ENCODE measurements around the gene AGO3. TPM values are rescaled to one million over a fixed set of nuclear protein-coding genes. Genes with fewer than 3 reads are reported as not detected.

AGO3 gene
- total and polyA plus RNA-seq, 2 donors (not counting 3 experiments of a cell fraction or from before 2014, with no cell fraction given), result 10.4 to 21.1 TPM

GRCh38 chr1:36092798-36093185 lies 161.9 kb downstream of the AGO3 start:
- no peaks in the 10 kb centered on the region for H3K27me3 ChIP-seq (ENCODE audit: control insufficient read depth in 2 of 2, insufficient read depth in 2 of 2, low read length in 2 of 2)
- H3K36me3 ChIP-seq (ENCODE audit: control insufficient read depth in 2 of 2, extremely low read depth in 1 of 2, insufficient read depth in 2 of 2, low read length in 2 of 2), result peaks cover 16 to 38% of the 10 kb centered on the region in 2 experiments
- no peaks in the 10 kb centered on the region for H4K20me1 ChIP-seq (replicated peaks; ENCODE audit: control insufficient read depth, extremely low read depth, insufficient read depth, low read length)
- no peak overlapping the region for H3K4me2 ChIP-seq (ENCODE audit: insufficient read depth, low read length)
- H2AFZ ChIP-seq (ENCODE audit: low read depth, low read length), result no peak overlapping the region
- CTCF ChIA-PET, result interaction anchor here (1.4 to 2.3 kb wide), 3 partner anchors 42 to 193 kb away, joined by 3 to 5 read pairs (median 5); no protein-coding TSS in a partner anchor
- dilution Hi-C loops (cut with MboI; ENCODE audit: extremely low pct_ligation_motif_present, low sequenced_read_pairs) (no loop called here), intact Hi-C loops (cut with micrococcal nuclease) (no loop called here)
- peaks cover 22% of the 10 kb centered on the region for H3K79me2 ChIP-seq (ENCODE audit: control insufficient read depth, insufficient read depth, low read length)
- H3K9me3 ChIP-seq (replicated peaks; ENCODE audit: control insufficient read depth, insufficient read depth, low read length), result no peaks in the 10 kb centered on the region
- POLR2A ChIA-PET, result no interaction called here
- TF ChIP-seq FOS (IDR thresholded peaks at IDR 0.05; ENCODE audit: borderline replicate concordance, insufficient read depth, low read length) (no peak), GATA2 (IDR thresholded peaks at IDR 0.05; ENCODE audit: insufficient read depth, insufficient read length, low read depth, low read length) (no peak), POLR2A (IDR thresholded peaks at IDR 0.05; ENCODE audit: low read depth, low read length) (no peak), MYC (IDR thresholded peaks at IDR 0.05; ENCODE audit: low read depth, low read length) (no peak), CTCF (IDR thresholded peaks at IDR 0.05; ENCODE audit: extremely low read depth in 1 of 2, insufficient read depth in 1 of 2, low read depth in 1 of 2, low read length in 2 of 2) (no peak), POLR2AphosphoS5 (IDR thresholded peaks at IDR 0.05; ENCODE audit: insufficient read depth, low read depth, low read length) (no peak), EZH2 (IDR thresholded peaks at IDR 0.05; ENCODE audit: borderline replicate concordance, low read depth, low read length, severe bottlenecking) (no peak), JUN (IDR thresholded peaks at IDR 0.05; ENCODE audit: borderline replicate concordance, insufficient read depth, insufficient read length, low read depth) (no peak), MAX (IDR thresholded peaks at IDR 0.05; ENCODE audit: insufficient read depth, insufficient read length) (no peak)
- peaks cover 8% of the 10 kb centered on the region for H3K4me1 ChIP-seq (ENCODE audit: control insufficient read depth, extremely low read depth, insufficient read depth, low read length)
- no peak for FAIRE-seq
- BruUV-seq (replicated peaks), result no TSS peak
- no peak for DNase-seq (ENCODE audit: low read depth, low spot score)
- no peaks in the 10 kb centered on the region for H3K9me1 ChIP-seq (replicated peaks; ENCODE audit: control insufficient read depth, extremely low read depth, insufficient read depth, low read length)
- H3K4me3 ChIP-seq (replicated peaks in 1 of 3; ENCODE audit: insufficient read depth in 1 of 3, low read depth in 1 of 3, low read length in 3 of 3), result no peak overlapping the region
- H3K9ac ChIP-seq (replicated peaks; ENCODE audit: extremely low read depth, insufficient read depth, low read length), result no peak overlapping the region
- H3K27ac ChIP-seq (ENCODE audit: insufficient read depth, low read depth, low read length), result no peak overlapping the region

Measured in endothelial cell of umbilical vein (primary cell).